Thymus (tissue), 11 donors: ENCODE results near the gene RCAN1. TPM values are rescaled to one million over a fixed set of nuclear protein-coding genes. Genes with fewer than 3 reads are reported as not detected.

ENCODE experiments used
- DNase-seq, 9 donors: peaks; one replicate each; pipeline ENCODE4 v3.0.0-alpha.2; 2013; ENCODE audit warnings: low spot score in 9 of 9, low read depth in 6 of 9, missing footprints in 1 of 9
- H3K27ac ChIP-seq, 2 donors: one replicate each; pipeline ENCODE4 v1.5.1; 2013; ENCODE audit warnings: control low read depth in 1 of 2, low read depth in 1 of 2, low read length in 1 of 2, mild to moderate bottlenecking in 1 of 2, moderate library complexity in 1 of 2
- H3K27me3 ChIP-seq, 2 donors: one replicate each; pipeline ENCODE4 v1.5.1; 2013; ENCODE audit warnings: low read length in 1 of 2; ENCODE audit not compliant: control insufficient read depth in 2 of 2, insufficient read depth in 1 of 2
- H3K36me3 ChIP-seq, 2 donors: one replicate each; pipeline ENCODE4 v1.5.1; 2013; ENCODE audit warnings: low read length in 1 of 2, mild to moderate bottlenecking in 1 of 2, moderate library complexity in 1 of 2; ENCODE audit not compliant: control insufficient read depth in 2 of 2, insufficient read depth in 2 of 2
- H3K4me1 ChIP-seq, 2 donors: one replicate each; pipeline ENCODE4 v1.5.1; 2013; ENCODE audit warnings: low read length in 2 of 2; ENCODE audit not compliant: control insufficient read depth in 2 of 2, insufficient read depth in 2 of 2
- H3K4me3 ChIP-seq, 2 donors: one replicate each; pipeline ENCODE4 v1.5.1; 2013; ENCODE audit warnings: low read length in 2 of 2, control low read depth in 1 of 2, mild to moderate bottlenecking in 1 of 2
- H3K9me3 ChIP-seq, 2 donors: one replicate each; pipeline ENCODE4 v1.5.1; 2013; ENCODE audit warnings: low read length in 1 of 2, mild to moderate bottlenecking in 1 of 2; ENCODE audit not compliant: control insufficient read depth in 2 of 2, insufficient read depth in 1 of 2
- WGBS: extraction: QIAGEN DNeasy Blood & Tissue Kit; methylation state at CpG from one replicate; pipeline ENCODE4 v1.1.7; 2013; 5-methylcytosine and 5-hydroxymethylcytosine counted together
- polyA plus RNA-seq: library from polyadenylated mRNA; stranded (reverse); fragments of 200-250 nt; gene quantifications from one replicate; pipeline ENCODE4 v1.2.3, GENCODE V29; 2013
- total RNA-seq: library from RNA; stranded (reverse); fragments of 120-200 nt; gene quantifications from one replicate; pipeline ENCODE4 v1.2.4, GENCODE V29; 2013
- donor health status: healthy.

The RCAN1 gene
- total and polyA plus RNA-seq, 2 donors = 37.9 to 41.7 TPM

GRCh38 chr21:34647555-34647954 is 32.6 kb upstream of the RCAN1 start:
- 96% methylated on average over 6 of the region's 6 CpGs for WGBS
- H3K27ac ChIP-seq = no peak overlapping the region
- DNase-seq = no peak

GRCh38 chr21:34644825-34645224 is 29.9 kb upstream of the RCAN1 start:
- no peaks in the 10 kb centered on the region for H3K9me3 ChIP-seq
- H3K4me3 ChIP-seq = no peak overlapping the region
- no peaks in the 10 kb centered on the region for H3K36me3 ChIP-seq
- no peaks in the 10 kb centered on the region for H3K27me3 ChIP-seq
- no peak overlapping the region for H3K27ac ChIP-seq
- H3K4me1 ChIP-seq = peaks cover 0 to 16% of the 10 kb centered on the region in 2 donors
- 90% methylated on average over 4 of the region's 4 CpGs for WGBS
- DNase-seq = no peak

More at GRCh38 chr21:34647555-34647954, 32.6 kb upstream of the RCAN1 start:
- Histone ChIP-seq H3K36me3 (no peaks in the 10 kb centered on the region), H3K4me3 (no peak overlapping the region), H3K9me3 (peaks cover 0 to 5% of the 10 kb centered on the region in 2 donors), H3K4me1 (peaks cover 0 to under 1% of the 10 kb centered on the region in 2 donors), H3K27me3 (no peaks in the 10 kb centered on the region)

GRCh38 chr21:34642211-34643075 is 27.5 kb upstream of the RCAN1 start:
- WGBS = 76% methylated on average over 7 of the region's 7 CpGs
- H3K27ac ChIP-seq = no peak overlapping the region
- peaks cover 0 to 16% of the 10 kb centered on the region in 2 donors for H3K4me1 ChIP-seq
- H3K9me3 ChIP-seq = no peaks in the 10 kb centered on the region
- H3K4me3 ChIP-seq = no peak overlapping the region
- no peaks in the 10 kb centered on the region for H3K27me3 ChIP-seq
- DNase-seq = peak in 1 of 9 donors; percentile 49
- no peaks in the 10 kb centered on the region for H3K36me3 ChIP-seq

- 96% methylated on average over 4 of the region's 4 CpGs for WGBS
- no peaks in the 10 kb centered on the region for H3K9me3 ChIP-seq
- DNase-seq = no peak
- peaks cover 0 to 16% of the 10 kb centered on the region in 2 donors for H3K4me1 ChIP-seq
- H3K4me3 ChIP-seq = no peak overlapping the region
- no peak overlapping the region for H3K27ac ChIP-seq
- no peaks in the 10 kb centered on the region for H3K36me3 ChIP-seq
- no peaks in the 10 kb centered on the region for H3K27me3 ChIP-seq
Observed at GRCh38 chr21:34640858-34641257, 25.9 kb upstream of the RCAN1 start.

- Histone ChIP-seq H3K27me3 (no peaks in the 10 kb centered on the region), H3K36me3 (no peaks in the 10 kb centered on the region), H3K4me1 (peaks cover 0 to 16% of the 10 kb centered on the region in 2 donors), H3K4me3 (no peak overlapping the region), H3K9me3 (no peaks in the 10 kb centered on the region), H3K27ac (no peak overlapping the region)
- peak in 1 of 9 donors; percentile 46 for DNase-seq
- WGBS = 41% methylated on average over 9 of the region's 9 CpGs
Observed at GRCh38 chr21:34639882-34640788, 25.2 kb upstream of the RCAN1 start.

- H3K36me3 ChIP-seq = no peaks in the 10 kb centered on the region
- H3K4me3 ChIP-seq = no peak overlapping the region
- WGBS = 95% methylated on average over 1 of the region's 1 CpG
- no peak overlapping the region for H3K27ac ChIP-seq
- H3K4me1 ChIP-seq = peaks cover 0 to 16% of the 10 kb centered on the region in 2 donors
- no peak for DNase-seq
- H3K27me3 ChIP-seq = no peaks in the 10 kb centered on the region
- H3K9me3 ChIP-seq = no peaks in the 10 kb centered on the region
Observed at GRCh38 chr21:34639250-34639649, 24.3 kb upstream of the RCAN1 start.

- no peak overlapping the region for H3K4me3 ChIP-seq
- no peaks in the 10 kb centered on the region for H3K9me3 ChIP-seq
- H3K36me3 ChIP-seq = no peaks in the 10 kb centered on the region
- WGBS = 97% methylated on average over 3 of the region's 3 CpGs
- H3K27ac ChIP-seq = no peak overlapping the region
- H3K4me1 ChIP-seq = peaks cover 0 to 9% of the 10 kb centered on the region in 2 donors
- no peak for DNase-seq
- no peaks in the 10 kb centered on the region for H3K27me3 ChIP-seq
Observed at GRCh38 chr21:34636961-34637360, 22.0 kb upstream of the RCAN1 start.

- H3K4me3 ChIP-seq = no peak overlapping the region
- no peak for DNase-seq
- H3K4me1 ChIP-seq = no peaks in the 10 kb centered on the region
- no peak overlapping the region for H3K27ac ChIP-seq
- no peaks in the 10 kb centered on the region for H3K36me3 ChIP-seq
- no peaks in the 10 kb centered on the region for H3K9me3 ChIP-seq
- 86% methylated on average over 3 of the region's 3 CpGs for WGBS
- no peaks in the 10 kb centered on the region for H3K27me3 ChIP-seq
Observed at GRCh38 chr21:34635307-34635706, 20.4 kb upstream of the RCAN1 start.

GRCh38 chr21:34632498-34632897 is 17.6 kb upstream of the RCAN1 start:
- H3K9me3 ChIP-seq = no peaks in the 10 kb centered on the region
- no peak for DNase-seq
- no peaks in the 10 kb centered on the region for H3K27me3 ChIP-seq
- H3K4me3 ChIP-seq = no peak overlapping the region
- no peaks in the 10 kb centered on the region for H3K4me1 ChIP-seq
- H3K36me3 ChIP-seq = no peaks in the 10 kb centered on the region
- no peak overlapping the region for H3K27ac ChIP-seq
- WGBS = 92% methylated on average over 4 of the region's 4 CpGs
